ENCODE measurements around the gene ZNF784. TPM values are rescaled to one million over a fixed set of nuclear protein-coding genes. Genes with fewer than 3 reads are reported as not detected.

ZNF784 gene, protein sequence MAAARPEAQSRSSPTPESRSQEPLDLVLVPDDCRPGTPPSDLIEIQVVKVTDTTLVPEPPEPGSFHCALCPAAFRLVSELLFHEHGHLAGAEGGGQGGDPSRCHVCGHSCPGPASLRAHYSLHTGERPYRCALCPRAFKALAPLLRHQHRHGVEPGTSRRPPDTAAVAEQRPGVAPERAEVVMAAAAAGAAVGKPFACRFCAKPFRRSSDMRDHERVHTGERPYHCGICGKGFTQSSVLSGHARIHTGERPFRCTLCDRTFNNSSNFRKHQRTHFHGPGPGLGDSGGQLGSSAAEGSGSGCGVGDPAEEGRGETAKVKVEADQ
- total RNA-seq = 15.1 TPM

DNA sequence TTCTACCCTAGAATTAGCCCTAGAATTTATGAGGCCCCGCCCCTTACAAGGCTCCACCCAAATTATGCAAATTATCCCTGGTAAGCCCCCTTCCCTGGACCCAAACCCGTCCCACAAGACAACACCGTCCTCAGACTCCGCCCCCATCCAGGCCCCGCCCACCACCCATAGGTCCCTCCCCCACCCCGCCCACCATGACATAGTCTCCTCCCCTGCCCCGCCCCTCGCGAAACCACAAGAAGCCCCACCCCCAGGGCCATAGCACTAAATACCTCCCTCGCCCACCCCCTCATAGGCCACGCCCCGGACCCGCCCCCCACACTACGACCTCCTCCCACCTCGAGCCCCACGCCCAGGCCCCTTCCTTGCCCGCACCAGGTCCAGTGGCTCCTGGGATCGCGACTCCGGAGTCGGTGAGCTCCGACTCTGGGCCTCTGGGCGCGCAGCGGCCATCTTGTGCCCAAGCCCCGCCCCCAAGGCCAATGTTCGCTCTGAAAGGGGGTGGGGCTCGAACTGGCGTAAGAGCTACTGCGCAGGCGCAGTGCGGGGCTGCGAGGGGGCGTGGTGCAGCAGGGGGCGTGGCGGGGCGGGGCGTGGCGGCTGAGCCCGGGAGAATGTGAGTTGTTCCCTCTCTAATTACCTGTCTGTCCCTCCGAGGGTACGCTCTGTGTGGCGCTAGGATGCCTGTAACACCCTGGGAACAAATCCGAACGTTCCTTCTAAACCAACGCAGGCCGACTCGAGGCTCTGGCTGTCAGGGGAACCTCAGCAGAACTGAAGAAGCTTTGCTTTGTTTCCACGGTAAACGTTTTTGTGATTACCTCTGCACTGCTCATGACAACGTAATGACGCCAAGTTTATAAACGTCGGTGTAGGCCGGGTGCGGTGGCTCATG, at the start of gene ZNF784:
Gene ZNF784 (minus strand): TSS at position 458 of the 895 bp plus-strand sequence. CDS start 5 bp downstream, at position 453.
- DNase-seq (ENCODE audit: low read depth in 2 of 3, low spot score in 2 of 3) = peak; percentile 92 to 98 (median 95)

DNA sequence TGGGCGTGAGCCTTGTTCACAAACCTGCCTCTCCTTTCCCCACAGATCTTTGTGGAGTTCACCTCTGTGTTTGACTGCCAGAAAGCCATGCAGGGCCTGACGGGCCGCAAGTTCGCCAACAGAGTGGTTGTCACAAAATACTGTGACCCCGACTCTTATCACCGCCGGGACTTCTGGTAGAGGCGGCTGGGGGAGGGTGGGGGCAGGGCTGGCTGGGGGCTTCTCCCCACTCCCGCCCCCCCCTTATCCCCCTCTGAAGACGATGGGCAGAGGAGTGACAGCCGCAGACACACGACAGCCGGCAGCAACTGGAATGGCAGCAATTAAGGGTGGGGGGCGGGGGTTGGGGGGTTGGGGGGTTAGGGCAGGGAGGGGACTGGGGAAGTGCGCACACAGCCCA, 49.5 kb upstream of the ZNF784 start:
- no peak for DNase-seq (ENCODE audit: low read depth in 2 of 3, low spot score in 2 of 3)

DNA sequence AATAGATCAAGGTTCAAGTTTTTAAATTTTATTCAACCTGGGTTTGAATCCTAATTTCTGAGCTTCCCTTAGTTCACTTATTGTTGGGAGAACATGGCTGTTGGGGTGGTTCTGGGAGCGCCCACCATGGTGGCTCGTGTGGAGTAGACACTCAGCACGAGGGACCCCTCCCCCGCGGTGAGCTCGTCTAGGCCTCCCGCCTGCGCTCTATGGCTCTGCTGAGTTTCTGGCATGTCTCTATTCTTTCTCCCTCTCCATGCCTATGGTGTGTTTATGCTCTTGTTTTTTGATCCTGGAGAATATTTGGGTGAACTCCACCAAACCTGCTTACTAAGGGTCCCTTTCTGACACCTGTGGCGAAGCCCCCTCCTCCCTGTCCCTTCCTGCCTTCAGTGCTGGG, 49.1 kb upstream of the ZNF784 start:
- no peak for DNase-seq (ENCODE audit: low read depth in 2 of 3, low spot score in 2 of 3)

DNA sequence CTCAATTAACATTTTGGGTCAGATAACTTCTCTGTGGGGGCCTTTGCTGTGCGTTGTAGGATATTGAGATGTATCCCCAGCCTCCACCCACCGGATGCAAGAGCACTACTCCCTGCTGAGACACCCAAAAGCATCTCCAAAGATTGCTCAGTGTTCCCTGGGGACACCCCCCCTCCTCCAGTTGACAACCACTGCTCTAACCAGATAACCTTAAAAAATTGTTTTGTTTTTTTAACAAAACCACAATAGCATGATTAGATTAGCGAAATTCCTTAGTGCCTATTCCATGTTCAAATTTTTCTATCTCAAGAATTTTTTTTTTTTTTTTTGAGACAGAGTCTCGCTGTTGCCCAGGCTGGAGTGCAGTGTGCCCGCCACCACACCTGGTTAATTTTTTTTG, 48.1 kb upstream of the ZNF784 start:
- DNase-seq (ENCODE audit: low read depth in 2 of 3, low spot score in 2 of 3) = no peak

DNA sequence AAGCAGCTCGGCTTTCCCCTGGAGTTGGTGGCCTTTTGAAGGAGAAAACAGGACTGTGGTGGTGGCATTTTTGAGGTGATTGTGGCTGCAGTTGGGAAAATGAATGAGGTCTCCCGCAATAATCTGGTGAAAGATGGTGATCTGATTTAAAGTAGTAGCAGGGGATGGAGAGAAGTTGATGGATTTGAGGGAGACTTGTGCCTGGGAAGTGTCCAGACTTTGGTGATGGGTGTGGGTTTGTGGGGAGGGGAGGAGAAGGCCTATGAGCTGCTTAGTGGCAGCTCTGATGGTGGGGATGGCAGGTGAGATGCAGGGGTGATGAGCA, 46.6 kb upstream of the ZNF784 start:
- no peak for DNase-seq (ENCODE audit: low read depth in 2 of 3, low spot score in 2 of 3)

DNA sequence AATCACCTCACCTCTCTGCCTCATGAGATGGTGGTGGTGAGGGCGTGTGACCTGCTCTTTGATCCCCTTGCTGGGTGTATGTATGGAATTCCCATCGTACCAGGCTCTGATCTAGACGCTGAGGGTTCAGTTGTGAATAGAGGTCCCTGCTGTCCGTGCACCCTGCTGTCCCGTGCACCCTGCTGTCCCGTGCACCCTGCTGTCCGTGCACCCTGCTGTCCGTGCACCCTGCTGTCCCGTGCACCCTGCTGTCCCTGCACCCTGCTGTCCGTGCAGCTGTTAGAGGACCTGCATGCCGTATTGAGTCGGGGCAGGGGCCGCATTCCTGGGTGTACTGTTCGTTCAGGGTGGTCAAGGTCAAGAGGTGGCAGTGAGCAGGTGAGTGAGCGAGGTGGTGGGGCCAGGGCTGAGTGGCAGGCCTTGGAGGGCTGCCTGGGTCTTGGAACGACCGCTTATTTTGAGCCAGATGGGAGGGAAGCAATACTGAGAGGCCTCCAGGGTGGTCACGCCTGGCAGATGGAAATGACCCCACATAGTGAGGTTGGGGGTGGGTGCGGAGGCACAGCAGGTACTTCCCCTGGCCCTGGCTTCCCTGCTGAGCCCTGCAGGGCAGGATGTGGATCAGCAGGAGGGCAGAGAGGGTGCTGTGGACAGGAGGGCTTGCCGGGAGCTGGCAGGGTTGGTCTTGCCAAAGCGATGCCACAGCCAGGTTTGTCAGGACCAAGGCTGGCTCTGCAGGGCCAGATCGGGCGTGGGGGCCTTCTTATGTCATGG, 46.1 kb upstream of the ZNF784 start:
- no peak for DNase-seq (ENCODE audit: low read depth in 2 of 3, low spot score in 2 of 3)

DNA sequence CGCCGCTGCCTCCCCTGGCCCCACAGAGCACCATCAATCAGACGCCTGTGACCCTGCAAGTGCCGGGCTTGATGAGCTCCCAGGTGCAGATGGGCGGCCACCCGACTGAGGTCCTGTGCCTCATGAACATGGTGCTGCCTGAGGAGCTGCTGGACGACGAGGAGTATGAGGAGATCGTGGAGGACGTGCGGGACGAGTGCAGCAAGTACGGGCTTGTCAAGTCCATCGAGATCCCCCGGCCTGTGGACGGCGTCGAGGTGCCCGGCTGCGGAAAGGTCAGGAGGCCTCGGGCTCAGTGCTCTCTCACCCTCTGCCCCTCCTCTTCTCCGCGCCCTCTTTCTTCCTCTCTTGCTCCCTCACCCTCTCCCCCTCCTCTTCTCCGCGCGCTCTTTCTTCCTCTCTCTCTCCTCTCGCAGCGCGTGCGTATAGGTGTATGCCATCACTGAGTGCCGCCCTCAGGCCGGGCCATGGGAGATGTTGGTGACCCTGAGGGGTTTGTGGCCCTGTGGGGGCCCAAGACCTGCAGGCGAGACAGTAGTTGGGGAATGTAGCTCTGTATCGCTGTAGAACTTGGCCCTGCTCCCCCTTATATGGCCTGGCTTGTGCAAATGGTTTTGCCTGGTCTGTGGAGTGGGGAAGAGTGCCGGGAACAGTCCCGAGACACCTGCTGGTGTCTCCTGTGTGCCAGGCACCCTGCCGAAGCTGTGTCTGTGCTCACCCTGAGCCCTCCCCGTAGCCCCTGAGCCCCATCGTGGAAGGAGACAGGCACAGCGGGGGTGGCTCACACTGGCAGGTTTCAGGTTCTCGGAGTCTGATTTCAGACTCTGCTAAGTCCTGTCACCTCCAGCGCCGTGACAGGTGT, 45.3 kb upstream of the ZNF784 start:
- DNase-seq (ENCODE audit: low read depth in 2 of 3, low spot score in 2 of 3) = no peak

DNA sequence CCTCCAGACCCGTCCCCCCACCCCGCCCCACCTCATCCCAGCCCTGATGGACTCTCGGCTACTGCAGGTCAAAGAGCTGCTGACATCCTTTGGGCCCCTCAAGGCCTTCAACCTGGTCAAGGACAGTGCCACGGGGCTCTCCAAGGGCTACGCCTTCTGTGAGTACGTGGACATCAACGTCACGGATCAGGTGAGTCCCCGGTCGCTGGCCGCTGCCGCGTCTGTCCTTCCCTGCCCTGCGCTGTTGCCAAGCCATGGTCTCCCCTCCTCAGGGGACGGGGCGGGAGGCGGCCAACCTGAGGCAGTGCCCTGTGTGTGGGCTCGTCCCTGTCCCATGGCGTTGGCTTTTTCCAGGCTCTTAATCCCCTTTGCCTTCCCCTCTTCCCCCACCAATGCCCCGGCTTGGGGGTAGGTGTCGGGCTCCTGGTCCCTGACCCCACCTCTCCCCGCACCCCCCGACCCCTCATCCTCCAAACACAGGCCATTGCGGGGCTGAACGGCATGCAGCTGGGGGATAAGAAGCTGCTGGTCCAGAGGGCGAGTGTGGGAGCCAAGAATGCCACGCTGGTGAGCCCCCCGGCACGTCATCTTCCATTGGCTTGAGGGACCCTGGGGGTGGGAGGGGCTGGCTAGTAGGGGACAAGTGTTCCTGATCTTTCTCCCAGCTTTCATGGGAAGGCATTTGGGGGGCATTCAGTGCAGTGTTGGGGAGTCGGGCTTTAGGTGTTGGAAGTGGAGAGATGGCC, 44.4 kb upstream of the ZNF784 start:
- DNase-seq (ENCODE audit: low read depth in 2 of 3, low spot score in 2 of 3) = no peak

DNA sequence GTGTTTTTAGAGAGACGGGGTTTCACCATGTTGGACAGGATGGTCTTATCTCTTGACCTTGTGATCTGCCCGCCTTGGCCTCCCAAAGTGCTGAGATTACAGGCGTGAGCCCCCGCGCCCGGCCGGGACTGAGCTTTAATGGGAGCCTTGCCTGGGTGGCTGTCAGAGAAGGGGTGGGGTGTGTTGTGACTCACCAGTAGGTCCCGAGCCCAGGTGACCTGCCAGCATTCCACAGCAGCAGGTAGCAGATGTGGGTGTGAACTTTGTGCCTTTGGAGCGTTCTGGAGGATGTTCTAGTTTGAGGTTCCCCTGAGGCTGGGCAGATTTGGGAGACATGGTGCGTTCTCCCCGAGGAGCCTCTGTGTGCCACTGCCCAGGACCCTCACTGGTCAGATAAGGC, 43.6 kb upstream of the ZNF784 start:
- no peak for DNase-seq (ENCODE audit: low read depth in 2 of 3, low spot score in 2 of 3)

DNA sequence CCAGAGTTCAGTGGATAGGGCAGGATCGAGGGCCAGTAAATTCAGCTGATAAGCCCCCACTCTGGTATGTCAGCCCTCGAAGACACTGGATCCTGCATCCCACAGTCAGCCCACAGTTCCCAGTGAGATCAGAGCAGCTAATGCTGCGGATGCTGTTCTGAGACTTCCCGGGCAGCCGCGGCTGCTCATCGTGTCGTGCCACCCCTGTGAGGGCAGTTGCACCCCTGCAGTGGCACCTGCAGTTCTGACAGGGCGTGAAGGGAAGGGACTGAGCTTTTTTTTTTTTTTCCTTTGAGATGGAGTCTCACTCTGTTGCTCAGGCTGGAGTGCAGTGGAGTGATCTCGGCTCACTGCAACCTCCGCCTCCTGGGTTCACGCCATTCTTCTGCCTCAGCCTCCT, 43.1 kb upstream of the ZNF784 start:
- DNase-seq (ENCODE audit: low read depth in 2 of 3, low spot score in 2 of 3) = no peak

DNA sequence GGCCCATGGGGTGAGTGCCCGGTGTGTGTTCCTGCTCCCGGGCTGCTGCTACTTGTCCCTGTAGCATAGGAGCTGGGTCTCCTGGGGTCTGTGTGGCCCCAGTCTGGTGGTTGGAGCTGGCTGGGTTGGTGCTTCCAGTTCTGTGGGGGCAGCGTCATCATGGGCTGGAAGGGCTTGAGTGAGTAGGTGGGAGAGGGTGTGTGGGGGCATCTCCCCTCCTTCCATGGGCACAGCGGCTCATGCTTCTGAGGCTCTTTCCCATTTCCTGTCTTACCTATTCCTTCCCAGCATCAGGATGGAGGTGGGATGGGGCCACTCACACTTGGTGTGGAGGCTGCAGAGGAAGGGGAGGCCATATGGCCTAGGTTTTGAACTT, 42.6 kb upstream of the ZNF784 start:
- DNase-seq (ENCODE audit: low read depth in 2 of 3, low spot score in 2 of 3) = no peak

DNA sequence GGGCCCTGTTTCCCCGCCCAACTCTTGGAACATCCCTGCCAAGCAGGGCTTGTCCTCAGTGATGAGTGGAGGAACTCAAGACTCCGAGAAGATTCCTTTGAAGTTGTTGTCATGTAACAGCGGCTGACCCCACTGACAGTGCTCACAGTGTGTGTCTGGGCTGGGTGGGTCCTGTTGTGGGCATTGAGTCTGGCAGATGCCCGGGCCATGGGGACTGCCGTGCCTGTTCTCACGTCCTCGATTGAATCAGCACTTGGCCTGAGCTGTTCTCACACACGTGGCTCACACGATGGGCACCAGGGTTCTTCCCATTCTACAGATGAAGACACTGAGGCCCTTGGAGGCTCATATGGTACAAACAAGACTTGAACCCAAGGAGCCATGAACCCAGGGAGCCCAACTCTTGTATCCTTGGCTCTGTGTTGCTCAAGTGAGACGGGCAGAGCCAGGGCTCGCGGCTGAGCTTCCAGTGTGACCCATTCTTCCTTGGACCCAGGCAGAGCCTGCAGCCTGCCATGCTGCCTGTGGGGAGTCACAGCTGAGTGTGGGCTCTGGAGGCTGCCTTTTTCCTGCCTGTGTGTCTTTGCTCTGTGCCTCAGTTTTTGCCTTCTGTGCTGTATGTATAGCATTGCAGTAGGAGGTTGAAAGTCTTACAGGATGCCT, 42.1 kb upstream of the ZNF784 start:
- DNase-seq (ENCODE audit: low read depth in 2 of 3, low spot score in 2 of 3) = no peak

DNA sequence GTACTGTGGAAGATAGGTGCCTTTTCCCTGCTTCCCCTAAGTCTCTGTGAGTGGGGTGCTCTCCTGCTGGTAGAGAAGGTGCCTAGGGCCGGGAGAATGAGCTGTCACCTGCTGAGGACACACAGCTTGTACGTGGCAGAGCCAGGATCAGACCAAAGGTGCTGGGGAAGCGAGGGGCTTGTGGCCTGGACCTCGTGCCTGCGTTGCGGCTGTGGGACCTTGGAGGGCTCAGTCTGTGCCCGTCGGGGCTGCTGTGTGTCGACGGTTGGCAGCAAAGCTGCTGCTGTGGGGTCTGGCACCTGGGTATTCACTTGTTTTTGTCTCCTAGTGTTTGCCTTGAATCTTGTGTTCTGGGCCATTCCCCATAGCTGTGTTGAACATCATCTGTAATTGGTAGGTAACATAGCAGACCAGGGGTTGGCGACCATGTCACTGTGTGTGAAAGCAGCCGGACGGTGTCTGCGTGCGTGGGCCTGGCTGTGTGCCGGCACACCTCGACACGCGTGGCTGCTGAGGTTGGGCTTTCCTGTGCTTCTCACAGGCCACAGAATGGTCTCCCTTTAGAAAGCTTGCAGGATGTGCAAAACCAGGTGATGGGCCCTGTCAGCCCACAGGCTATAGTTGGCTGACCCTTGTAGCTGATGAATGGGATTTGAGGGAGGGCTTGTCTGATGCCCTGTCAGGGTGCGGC, 39.6 kb upstream of the ZNF784 start:
- no peak for DNase-seq (ENCODE audit: low read depth in 2 of 3, low spot score in 2 of 3)

DNA sequence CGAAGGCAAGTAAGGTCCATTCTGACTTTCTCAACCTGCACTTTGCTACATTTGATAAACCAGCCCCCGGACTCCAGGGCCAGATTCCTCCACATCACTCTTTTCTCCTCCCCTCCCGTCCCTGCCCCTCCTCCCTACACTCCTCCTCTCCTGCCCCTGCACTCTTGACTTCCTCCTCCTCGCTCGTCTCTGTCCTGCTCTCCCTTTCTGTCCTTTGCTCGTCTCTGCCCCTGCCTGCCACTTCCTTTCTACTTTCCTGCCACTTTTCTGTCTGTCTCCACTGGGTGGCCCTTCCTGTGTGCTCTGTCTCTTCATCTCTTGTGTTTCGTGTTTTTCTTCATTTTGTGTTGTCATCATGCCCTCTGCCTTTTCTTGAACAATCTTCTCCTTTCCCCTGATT, 37.5 kb upstream of the ZNF784 start:
- DNase-seq (ENCODE audit: low read depth in 2 of 3, low spot score in 2 of 3) = no peak

DNA sequence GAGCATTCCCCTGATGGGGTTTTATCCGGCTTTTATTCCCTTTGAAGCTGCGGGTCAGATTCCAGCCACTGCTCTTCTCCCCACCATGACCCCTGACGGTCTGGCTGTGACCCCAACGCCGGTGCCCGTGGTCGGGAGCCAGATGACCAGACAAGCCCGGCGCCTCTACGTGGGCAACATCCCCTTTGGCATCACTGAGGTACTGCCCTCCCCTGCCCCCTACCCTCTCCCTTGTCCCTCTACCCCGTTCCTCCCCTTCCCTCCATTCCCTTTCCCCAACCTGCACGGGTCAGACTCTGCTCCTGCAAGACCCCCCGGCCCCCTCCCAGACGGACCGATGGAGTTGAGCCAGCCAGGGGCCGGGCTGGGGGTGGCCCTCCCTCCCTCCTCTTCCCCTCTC, 36.6 kb upstream of the ZNF784 start:
- no peak for DNase-seq (ENCODE audit: low read depth in 2 of 3, low spot score in 2 of 3)

DNA sequence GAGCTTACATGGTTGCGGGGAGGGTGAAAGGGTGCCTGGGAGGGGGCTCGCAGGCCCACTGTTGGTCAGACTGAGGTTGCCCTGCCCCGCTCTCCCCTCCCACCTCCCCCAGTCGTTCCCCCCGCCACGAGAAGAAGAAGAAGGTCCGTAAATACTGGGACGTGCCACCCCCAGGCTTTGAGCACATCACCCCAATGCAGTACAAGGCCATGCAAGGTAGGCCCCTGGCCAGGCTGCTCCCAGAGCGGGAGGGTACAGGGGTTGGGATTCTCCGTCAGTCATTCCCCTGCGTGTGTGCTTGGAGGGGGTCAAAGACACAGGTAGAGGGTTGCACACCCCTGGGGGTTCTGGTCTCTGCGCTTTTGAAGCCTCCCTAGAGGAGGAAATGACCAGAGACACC, 36.0 kb upstream of the ZNF784 start:
- no peak for DNase-seq (ENCODE audit: low read depth in 2 of 3, low spot score in 2 of 3)

DNA sequence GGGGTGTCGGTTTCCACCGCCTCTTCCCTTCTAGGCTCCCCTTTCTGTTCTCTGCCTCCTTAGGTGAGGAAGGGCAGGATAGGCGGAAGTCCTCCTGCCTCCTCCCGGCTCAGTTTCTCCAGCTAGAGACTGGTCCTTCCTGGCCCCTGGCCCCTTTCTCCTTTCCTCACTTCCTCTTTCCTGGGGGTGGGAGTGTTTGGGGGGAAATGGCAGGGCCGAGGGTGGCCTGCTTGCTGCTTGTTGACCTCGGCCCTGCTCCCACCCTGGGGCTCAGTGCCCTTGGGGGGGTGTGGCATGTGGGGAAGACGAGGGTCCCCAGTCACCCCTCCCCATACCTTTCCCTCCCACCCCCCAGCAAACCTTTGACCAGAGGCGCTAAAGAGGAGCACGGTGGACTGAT, 35.5 kb upstream of the ZNF784 start:
- no peak for DNase-seq (ENCODE audit: low read depth in 2 of 3, low spot score in 2 of 3)

DNA sequence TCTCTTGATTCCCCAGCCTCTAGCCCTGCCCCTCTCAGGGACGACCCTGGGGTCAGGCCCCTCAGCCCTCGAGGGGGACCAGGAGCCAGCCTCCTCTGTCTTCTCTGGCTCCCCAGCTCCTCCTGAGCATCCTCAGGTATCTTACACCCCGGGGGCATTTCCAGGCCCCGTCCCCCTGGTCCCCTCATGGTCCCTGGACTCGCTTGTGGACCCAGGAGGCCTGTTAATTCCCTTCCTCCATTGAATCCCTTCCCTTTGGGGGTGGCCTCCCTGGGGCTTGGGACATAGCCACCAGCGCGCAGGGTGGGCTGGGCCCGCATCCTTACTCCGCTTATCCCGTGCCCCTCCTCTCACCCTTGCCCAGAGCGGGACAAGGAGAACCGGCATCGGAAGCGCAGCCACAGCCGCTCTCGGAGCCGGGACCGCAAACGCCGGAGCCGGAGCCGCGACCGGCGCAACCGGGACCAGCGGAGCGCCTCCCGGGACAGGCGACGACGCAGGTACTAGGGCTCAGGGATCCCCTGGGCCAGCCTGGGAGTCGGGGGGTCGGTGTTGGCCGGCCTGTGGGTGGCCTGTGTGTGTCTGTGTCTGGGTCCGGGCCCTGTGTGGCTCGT, 34.6 kb upstream of the ZNF784 start:
- no peak for DNase-seq (ENCODE audit: low read depth in 2 of 3, low spot score in 2 of 3)

All from hematopoietic multipotent progenitor cell (in vitro differentiated cells).